NCI-H524 treated with DMSO at 0.1 percent for 48 hours (cell line): Measurements from ENCODE around the gene KRT14.
"Not testable (repeated sequence)": the region's sequence is repeated elsewhere in the genome, so short reads cannot be mapped to it uniquely, and the experiment has no call there.

Experiments used
- DNase-seq: peaks from one replicate; lab custom pipeline; 2025; lab: John Stamatoyannopoulos, UW

Gene KRT14

DNA sequence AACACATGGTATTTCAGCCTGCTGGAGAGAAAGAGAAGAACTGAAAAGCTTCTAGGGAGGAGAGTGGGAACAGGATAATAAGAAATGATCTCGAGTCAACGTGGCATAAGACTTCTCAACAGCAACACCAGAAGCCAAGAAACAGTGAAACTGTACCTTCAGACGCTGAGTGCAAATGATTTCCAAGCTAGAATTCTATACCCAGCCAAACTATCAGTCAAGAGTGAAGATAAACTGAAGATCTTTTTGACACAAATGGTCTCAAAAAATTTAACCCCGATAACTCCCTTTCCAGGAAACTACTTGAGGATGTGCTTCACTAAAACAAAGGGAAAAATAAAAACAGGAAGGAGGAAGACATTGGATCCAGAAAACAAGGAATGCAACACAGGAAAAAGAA, 20.2 kb upstream of the KRT14 start:
- not testable (repeated sequence) for DNase-seq

DNA sequence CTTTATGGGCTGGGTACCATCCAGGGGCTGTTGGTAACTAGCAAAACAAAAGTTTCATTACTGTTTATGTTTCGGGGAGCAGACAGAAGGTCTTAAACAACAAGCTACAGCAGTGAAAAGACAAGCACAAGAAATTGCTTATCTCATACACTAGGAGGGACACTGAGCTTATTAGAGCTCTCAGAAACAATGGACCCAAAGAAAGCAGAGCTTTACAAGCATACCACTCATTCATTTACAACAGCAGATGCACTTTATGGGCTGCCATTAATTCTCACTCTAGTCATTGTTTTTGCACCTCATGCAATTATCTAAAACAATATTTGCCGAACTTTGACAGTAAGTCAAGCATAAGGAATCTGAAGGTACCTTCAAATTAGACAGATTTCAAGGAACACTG, 15.8 kb upstream of the KRT14 start:
- DNase-seq: no peak

DNA sequence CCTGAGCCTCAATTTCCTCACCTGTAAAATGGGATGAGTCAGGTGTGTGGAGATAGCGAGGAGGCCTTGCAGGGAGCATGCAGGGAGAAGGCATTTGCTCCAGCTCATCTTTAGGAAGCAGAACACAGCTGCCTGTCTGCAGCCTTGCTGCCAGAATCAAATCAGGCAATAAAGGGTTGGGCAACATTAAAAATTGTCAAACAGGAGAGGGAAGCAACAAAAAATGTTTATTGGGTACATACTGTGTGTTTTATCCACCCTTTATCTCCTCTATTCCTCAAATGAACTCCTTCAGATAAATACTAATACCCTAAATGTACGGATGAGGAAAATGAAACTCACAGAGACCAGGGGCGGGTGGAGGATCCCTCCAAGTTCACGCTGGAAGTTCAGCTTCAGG, 13.6 kb upstream of the KRT14 start:
- no peak for DNase-seq

DNA sequence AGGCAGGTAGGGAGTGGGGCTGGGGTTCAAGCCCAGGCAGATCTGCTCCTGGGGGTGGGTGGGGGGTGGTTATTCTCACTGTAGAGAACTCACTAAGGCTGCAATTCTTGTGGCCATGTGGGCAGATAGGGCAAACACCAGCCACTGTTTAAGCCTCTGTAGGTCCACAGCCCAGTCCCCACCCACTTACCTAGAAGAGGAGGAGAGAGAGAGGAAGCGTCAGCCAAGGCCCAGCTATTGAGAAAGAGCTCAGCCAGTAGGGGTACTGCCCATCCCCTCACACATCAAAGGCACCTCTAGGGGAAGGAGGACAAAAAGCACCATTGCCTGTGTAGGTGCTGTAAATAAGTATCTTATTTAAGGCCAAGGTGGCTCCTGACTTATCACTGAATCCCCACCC, 13.0 kb upstream of the KRT14 start:
- DNase-seq: no peak

DNA sequence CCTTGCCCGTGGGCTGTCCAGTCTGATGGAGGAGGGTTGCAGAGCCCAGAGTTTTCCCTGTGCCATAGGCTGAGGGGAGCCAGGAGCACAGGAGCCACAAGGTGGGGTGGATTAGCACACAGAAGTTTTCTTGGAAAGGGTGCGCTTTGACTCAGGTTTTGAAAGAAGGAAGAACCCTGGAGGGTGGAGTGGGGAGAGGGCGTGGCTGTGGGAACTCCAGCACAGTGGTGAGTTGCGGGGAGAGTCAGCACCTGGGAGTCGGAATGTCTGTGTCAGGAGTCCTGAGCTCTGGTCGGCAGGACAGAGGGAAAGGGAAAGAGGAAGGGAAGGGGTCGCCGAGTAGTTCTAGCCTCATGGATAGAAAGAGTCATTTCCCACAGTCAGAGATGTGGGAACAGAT, 8.9 kb upstream of the KRT14 start:
- DNase-seq: no peak

DNA sequence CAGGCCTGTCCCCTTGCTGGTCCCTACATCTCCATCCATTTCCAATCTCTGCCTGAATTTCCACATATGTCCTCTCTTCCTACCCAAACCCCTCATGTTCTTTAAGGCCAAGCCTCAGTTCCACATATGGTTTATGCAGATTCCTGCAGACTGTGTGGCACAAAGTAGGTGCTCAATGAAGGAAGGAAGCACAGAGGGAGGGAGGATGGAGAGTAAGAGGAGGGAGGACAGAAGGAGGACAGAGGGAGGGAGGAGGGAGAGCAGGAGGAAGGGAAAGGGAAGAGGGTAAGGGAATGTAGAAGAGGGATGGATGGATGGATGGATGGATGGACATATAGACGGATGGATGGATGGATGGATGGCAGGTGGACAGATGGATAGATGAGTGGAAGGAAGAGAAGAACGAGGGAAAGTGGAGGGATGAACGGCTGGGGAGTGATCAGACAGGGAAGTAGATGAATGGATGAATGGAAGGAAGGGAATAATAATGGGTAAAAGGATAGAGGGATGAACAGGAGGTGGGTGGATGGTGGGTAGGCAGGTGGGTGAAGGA, 7.7 kb upstream of the KRT14 start:
- no peak for DNase-seq

DNA sequence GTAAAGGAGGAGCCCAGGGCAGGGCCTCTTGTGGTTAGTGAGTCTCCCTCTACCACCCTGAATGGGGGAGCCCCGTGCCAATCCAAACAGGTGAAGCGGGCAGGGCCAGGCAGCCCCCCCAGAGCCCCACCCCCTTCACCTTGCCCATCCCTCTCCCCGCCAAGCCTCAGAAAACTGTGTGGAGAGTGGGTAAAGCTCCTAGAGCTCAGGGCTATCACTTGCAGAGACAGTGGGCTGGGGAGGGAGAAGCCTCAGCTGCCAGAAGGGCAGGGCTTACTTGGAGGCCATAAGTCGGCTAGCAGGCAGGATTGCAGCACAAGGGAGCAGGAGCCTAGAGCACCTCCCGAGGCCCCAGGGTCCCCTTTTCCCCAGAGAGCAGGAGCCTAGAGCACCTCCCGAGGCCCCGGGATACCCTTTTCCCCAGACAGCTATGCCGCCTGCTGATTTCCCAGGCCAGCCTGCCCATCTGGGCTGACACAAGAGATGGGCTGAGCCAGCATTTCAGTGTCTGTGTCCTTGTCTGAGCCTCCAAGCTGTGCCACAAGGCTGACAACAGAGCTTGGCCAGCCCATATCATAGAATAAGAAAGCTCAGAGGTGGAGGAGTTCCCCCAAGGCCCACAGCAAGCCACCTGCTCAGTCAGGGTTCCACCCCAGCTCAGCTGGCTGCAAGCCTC, 6.7 kb upstream of the KRT14 start:
- DNase-seq: no peak

DNA sequence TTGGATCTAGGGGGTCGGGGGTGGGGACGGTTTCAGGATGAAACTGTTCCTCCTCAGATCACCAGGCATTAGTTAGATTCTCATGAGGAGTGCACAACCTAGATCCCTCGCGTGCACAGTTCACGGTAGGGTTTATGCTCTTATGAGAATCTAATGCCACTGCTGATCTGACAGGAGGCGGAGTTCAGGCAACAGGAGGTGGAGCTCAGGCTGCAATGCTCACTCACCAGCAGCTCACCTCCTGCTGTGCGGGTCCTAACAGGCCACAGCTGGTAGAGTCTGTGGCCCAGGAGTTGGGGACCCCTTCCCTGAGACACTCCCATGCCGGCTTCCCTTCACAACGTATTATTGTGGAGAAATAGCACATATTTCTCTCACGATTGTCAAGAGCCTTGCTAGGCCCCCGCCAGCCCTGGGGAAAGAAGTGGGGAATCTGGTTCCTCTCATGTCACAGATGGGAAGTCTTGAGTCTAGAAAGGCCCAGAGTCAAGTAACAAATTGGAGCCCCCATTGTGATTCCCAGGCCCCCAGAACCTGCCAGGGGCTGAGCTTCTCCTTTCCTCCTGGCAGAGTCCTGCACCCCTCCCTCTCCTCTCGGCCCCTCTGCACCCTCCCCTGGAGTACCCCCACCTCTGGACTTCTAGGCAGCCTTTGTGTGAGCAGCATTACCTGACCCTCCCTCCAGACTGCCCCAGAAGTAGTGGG, 6.1 kb upstream of the KRT14 start:
- DNase-seq: no peak

DNA sequence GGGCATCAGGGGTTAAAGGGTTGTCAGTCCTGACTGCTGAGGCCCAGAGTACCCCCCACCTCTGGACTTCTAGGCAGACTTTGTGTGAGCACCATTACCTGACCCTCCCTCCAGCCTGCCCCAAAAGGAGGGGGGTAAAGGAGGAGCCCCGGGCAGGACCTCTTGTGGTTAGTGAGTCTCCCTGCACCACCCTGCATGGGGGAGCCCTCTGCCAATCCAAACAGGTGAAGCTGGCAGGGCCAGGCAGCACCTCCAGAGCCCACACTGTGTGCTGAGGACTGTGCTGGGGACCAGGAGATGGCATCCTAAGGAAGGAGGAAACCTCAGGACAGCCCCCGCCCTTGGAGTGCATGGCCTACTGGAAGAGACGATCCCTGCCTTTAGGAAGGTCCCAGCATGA, 2.6 kb upstream of the KRT14 start:
- DNase-seq: no peak

DNA sequence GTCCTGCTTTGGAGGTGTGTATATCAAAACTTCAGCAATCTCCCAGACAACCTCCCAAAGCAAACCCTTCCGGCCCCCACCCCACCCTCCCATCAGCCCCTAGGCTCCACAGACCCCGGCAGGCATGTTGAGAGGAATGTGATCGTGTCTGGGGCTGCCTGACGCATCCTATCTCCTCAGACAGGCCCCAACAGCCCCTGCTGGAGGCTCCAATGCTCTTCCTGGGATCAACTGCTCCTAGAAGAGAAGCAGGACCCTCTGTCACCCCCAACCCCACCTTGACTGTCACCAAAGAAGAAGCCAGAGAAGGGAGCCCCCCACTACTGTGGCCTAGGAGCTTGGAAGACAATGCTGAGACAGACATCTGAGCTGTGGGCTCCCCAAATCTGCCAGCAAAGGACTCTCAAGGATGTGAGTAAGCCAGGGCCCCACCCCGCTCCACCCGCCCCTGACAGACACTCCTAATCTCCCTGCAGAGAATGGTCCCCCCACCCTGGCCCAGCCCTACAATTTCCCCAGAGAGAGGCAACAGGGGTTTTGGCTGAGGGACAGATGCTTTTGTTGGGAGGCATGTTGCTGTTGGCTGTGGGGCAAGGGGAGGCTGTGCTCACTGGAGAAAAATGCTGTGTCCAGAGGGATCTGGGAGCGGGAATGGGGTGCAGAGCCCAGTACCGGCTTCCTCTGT, 1.6 kb upstream of the KRT14 start:
- DNase-seq: no peak

DNA sequence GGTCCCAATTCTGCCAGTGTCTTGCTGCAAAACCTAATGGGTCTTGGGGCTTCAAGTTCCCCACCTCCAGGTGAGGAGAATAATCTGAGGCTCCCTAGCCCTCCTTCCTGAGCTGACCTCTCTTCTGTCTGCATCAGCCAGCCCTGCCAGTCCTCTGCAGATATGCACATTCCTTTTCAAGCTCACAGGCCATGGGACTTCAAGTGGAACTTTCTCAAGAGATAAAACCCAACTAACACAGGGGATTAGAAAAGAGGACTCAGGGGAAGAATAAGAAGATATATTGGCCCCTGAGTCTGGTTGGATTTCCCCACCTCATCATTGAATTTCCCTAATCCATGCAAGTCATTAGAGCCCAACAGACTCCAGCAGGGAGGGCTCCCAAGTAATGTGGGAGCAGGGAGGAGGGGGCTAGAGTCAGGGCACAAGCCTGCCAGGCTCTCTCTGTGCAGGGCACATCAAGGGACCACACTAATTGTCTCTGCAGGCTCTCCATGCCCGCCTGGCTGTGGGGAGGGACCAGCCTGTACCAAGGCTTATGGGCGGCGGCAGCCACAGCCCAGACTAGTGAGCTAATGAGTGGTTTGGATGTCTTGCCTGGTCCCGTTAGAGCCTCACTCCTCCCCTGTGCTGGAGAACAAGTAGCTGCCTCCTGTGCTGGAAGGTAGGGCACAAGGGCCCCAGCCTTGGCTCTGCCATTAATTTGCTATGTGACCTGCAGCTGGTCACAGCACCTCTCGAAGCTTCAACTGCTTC, 1.2 kb downstream of the KRT14 start:
- no peak for DNase-seq

DNA sequence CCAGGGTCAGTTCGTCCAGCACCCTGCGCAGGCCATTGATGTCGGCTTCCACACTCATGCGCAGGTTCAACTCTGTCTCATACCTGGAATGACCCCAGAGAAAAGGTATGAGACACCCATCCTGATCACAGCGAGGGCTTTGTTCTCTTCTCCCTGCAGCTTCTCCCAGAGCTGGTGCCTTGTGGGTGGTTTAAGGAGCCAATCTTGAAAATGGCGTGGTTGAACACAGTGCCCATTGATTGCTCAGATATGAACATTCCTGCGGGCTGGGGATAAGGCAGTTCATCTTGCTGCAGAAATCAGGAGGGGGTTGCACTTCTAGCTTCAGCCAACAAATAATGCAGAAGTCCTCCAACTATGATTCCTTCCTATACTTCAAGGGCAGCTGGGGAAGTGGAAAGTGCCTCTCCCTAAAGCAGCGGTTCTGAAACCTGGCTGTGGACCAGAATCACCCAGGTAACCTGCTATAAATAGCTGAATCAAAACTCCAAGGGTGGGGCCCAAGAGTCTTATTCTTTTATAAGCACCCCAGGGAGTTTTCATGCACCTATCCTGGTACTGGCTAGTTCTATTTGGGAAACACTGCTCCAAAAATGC, 2.3 kb downstream of the KRT14 start:
- not testable (repeated sequence) for DNase-seq

DNA sequence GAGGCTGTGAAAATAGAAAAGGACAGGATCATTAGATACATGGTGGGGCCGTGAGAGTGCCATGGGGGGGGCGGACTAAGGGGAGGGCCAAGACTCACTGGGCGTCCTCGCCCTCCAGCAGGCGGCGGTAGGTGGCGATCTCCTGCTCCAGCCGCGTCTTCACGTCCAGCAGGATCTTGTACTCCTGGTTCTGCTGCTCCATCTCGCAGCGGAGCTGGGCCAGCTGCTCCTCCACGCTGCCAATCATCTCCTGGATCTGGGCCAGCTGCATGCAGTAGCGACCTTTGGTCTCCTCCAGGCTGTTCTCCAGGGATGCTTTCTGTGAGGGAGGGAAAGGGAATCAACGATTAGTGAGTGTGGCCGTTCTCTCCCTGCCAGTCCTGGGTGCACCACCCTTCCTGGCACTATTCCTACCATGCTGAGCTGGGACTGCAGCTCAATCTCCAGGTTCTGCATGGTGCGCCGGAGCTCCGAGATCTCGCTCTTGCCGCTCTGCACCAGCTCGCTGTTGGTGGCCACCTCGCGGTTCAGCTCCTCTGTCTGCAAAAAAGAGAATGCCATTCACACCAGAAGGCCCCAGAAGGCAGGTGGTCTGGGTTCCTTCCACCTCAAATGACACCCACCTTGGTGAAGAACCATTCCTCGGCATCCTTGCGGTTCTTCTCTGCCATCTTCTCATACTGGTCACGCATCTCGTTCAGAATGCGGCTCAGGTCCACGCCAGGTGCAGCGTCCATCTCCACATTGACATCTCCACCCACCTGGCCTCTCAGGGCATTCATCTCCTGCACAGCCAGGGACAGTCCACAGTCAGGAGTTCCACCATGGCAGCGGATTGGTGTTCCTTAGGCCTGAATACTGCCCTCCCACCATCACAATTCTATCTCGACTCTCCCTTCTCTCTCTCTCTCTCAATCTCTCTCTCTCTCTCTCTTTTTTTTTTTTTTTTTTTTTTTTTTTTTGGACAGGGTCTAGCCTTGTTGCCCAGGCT, 3.3 kb downstream of the KRT14 start:
- no peak for DNase-seq

DNA sequence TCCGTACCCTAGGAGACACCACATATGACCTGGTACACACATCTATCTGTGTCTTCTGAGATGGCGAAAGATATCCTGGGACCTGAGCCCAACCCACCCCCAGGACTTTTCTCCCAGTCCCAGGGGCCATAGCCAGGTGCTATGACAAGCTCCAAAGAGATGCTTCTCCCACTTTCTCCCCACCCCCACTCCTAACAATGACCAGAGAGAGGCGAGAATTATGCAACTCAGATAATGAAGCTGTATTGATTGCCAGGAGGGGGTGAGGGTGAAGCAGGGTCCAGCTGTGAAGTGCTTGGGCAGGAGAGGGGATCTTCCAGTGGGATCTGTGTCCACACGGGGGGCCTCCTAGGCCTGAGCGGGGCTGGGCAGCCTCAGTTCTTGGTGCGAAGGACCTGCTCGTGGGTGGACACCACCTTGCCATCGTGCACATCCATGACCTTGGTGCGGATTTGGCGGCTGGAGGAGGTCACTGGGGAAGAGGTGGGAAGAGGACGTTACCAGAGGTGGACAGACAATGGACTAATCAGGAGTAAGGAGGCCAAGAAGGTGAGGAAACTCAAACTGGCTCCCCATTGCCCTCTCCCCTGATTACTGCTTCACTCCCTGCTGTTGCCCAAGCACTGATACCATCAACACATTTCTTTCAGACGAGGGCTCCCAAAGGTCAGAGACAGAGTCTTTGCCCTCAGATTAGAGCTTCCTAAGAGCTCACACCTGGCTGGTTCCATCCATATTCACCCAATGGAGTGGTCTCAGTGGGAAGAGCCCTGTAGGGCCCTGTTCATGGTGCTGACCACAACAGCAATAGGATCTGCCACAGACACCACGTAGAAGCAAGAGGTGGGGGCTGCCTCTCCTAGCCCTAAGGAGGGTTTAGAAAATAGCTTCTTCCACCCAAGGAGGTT, 4.4 kb downstream of the KRT14 start:
- not testable (repeated sequence) for DNase-seq

DNA sequence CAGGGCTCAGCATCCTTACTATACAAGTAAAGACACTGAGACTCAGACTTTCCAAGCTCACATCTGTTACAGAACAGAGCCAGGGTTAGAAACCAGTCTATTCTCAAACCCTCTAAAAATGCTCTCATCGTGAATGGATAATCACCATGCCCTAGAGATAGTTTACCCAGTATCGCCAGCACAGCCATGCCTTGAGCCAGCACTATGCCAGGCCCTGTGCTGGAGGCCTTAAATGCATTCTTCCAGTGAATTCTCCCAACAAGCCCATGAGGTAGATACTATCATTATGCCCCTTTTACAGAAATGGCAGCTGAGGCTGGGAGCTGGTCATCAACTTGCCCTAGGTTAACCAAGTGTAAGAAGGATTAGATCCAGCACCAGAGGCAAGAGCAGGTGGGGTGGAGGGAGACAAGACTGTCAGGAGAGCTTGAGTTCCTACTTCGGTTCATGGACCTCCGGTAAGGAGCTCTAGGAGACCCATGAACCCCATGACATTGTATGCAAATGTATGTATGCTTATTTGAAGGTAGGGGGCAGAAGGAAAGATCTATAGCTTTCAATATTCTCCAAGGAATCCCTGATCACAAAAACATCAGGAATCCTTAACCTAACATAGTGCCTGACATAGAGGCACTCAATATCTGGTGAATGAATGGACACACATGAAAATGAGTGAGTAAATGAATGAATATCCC, 5.2 kb downstream of the KRT14 start:
- DNase-seq: no peak

DNA sequence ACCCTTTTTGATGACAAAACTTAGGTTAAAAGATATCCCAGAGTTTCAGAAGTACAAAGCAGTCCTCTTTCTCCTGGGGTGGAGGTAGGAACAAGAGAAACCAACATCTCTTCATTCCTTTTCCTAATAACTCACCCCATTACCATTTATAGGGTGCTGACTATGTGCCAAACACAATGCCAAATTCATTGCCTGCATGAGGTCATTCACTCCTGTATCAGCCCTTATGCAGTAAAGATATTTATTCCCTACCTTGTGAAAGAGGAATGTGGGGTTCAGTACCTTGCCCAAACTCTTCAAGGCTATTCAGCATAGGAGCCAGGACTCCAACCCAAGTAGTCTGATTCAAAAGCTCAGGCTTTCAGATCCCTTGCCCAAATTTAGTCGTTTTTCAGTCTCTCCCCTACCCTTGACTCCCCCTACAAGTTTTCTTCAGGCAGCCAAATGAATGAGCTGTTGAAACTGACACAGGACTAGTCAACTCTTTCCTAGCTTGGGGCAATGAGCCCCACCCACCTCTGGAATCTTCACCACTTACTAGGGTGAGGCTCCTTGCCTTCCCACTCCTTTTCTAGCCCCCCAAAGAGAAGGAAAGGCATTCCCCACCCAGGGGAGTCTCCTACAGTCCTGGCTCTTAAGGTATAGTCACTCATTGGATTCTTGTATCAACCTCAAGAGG, 5.9 kb downstream of the KRT14 start:
- DNase-seq: no peak

DNA sequence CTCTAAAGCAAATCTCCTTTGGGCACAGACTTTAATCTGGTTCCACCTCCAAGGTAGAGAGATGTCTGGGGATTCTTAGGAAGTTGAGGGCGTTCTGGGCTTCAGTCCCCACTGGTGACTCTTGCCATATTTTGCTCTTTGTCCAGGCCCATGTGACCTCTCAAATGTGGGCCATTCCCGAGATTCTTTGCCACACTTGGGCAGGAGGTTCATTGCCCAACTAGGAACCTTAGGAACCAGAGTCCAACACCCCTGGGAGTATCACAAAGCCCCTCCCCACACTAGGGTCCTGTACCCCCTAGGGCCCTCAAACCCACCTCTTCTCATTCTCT, 6.5 kb downstream of the KRT14 start:
- DNase-seq: no peak

DNA sequence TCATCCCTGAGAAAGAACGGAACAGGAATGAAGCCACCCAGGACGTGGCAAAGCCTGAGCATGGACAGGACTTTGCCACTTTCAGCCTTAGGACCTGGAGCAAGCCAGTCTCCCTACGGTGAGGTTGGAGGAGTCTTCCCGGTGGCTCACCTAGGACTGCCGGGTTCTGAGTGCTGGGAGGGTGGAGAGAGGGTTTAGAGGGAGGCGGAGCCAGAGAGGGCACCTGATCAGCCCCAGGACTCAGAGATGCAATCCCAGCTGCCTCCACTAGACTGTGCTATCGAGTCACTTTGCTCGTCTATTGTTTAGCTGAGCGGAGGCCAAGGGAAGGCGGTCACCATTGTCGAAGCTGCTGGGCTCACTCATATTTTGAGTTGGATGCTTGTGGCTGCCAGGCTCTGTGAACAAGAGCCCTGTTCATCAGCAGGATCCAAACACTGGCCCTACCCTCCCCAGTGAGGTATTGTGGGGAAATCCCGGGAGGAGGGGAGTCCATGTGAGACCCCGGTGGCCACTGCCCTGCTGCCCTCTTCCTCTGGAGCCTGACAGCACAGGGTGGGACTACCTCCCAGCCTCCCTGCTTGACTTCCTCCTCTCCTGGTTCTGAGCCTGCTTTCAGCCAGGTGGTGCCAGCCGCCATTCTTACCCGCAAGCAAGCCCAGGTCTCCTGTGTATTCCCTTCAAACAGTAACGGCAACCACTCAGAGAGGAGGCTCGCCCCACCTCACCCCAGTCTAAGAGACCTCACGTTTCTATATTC, 7.0 kb downstream of the KRT14 start:
- DNase-seq: no peak
